Neutrophil (primary cell): ENCODE results near the gene C1orf167.

Experiments used
- H3K27ac ChIP-seq: fragments of 200-600 bp; sonication (generic); 2 replicates; pipeline ENCODE4 v1.5.1; 2016; ENCODE audit warnings: mild to moderate bottlenecking, moderate library complexity
- H3K27me3 ChIP-seq: fragments of 200-600 bp; sonication (generic); 2 replicates; pipeline ENCODE4 v1.6.0; 2016; ENCODE audit warnings: mild to moderate bottlenecking
- H3K36me3 ChIP-seq: fragments of 200-600 bp; sonication (generic); 2 replicates; pipeline ENCODE4 v1.5.1; 2017
- H3K4me1 ChIP-seq, 2 experiments: fragments of 200-600 bp in 1 of 2; sonication (generic) in 1 of 2; 1 replicate in 1 of 2; 2 replicates in 1 of 2; pipeline versions ENCODE4 v1.5.1 to v1.6.1; 2013 to 2016; ENCODE audit warnings: low read depth in 1 of 2, low read length in 1 of 2, mild to moderate bottlenecking in 1 of 2, moderate library complexity in 1 of 2; ENCODE audit not compliant: control insufficient read depth in 1 of 2, insufficient read depth in 1 of 2
- H3K4me3 ChIP-seq, 2 experiments: fragments of 200-600 bp in 1 of 2; sonication (generic) in 1 of 2; 1 replicate in 1 of 2; 2 replicates in 1 of 2; pipeline ENCODE4 v1.5.1; 2013 to 2016; ENCODE audit warnings: low read depth in 1 of 2, low read length in 1 of 2, mild to moderate bottlenecking in 1 of 2, moderate library complexity in 1 of 2
- H3K9me3 ChIP-seq: fragments of 200-600 bp; sonication (generic); 2 replicates; pipeline ENCODE4 v1.5.1; 2016
- TF ChIP-seq, protein P1 (sequence below): fragments of 200-600 bp; sonication (generic); IDR thresholded peaks from 2 replicates; pipeline ENCODE4 v1.5.1; 2016; ENCODE audit warnings: antibody characterized with exemption

The C1orf167 gene

DNA sequence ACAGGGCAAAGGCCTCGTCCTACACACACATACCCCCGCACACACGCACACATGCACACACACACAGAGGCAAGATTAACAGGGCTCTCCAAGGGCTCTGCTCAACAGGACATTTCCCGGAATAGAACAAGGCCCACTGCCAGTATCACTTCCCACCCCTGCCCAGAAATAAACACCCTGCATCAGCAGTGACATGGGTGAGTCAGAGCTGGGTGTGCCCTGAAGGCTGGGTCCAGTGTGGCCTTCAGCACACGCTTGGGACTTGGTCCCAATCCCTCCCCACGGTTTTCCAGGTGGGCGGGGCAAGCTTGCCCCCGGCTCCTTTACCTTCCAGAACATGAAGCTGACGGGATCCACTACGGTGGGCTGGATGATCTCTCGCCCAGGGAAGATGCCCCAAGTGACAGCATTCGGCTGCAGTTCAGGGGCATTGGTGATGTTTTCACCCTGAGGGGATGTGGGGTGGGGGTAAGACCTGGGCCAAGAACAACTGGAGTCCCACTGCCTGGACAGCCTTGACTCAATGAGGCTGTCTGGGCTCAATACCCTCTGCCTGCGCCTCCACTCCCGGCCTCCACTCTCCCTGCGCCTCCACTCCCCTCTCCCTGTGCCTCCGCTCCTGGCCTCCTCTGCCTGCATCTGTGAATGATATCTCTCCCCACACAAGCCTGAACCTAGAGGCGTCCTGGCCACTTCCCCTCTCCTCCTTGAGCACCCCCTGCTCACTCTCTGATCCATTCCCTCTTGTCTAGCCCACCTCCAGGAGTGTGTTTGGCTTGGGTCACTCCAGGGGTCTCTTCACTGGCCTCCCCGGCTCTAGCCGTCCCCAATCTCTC, 29.1 kb downstream of the C1orf167 start:
- H3K9me3 ChIP-seq: no peaks in the 10 kb centered on the region
- no peaks in the 10 kb centered on the region for H3K27me3 ChIP-seq
- no peak overlapping the region for H3K4me3 ChIP-seq
- no peaks in the 10 kb centered on the region for H3K4me1 ChIP-seq
- H3K27ac ChIP-seq: no peak overlapping the region
- TF ChIP-seq, protein P1, sequence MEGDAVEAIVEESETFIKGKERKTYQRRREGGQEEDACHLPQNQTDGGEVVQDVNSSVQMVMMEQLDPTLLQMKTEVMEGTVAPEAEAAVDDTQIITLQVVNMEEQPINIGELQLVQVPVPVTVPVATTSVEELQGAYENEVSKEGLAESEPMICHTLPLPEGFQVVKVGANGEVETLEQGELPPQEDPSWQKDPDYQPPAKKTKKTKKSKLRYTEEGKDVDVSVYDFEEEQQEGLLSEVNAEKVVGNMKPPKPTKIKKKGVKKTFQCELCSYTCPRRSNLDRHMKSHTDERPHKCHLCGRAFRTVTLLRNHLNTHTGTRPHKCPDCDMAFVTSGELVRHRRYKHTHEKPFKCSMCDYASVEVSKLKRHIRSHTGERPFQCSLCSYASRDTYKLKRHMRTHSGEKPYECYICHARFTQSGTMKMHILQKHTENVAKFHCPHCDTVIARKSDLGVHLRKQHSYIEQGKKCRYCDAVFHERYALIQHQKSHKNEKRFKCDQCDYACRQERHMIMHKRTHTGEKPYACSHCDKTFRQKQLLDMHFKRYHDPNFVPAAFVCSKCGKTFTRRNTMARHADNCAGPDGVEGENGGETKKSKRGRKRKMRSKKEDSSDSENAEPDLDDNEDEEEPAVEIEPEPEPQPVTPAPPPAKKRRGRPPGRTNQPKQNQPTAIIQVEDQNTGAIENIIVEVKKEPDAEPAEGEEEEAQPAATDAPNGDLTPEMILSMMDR: no peak
- H3K36me3 ChIP-seq: peaks cover 71% of the 10 kb centered on the region

DNA sequence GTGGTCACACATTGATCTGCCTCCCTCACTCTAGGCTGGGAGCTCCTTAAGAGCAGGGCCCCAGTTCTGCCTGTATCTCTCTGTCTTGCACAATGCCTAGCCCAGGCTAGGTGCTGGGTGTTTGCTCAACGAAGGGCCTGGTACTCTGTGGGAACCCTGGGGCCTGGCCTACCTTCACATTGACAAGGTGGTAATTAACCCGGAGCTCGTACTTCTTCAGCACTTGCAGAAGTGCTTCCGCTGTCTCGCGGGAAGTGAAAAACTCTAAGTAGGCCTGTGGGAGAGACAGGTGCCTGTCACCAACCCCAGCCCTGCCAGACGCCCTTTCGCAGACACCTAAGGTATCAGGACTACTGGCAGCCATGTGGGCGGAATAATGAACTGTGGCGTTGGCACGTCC, 30.1 kb downstream of the C1orf167 start:
- Histone ChIP-seq H3K4me1 (no peaks in the 10 kb centered on the region), H3K27ac (no peak overlapping the region), H3K27me3 (no peaks in the 10 kb centered on the region), H3K36me3 (peaks cover 77% of the 10 kb centered on the region), H3K4me3 (no peak overlapping the region), H3K9me3 (no peaks in the 10 kb centered on the region)
- TF ChIP-seq, protein P1: no peak

DNA sequence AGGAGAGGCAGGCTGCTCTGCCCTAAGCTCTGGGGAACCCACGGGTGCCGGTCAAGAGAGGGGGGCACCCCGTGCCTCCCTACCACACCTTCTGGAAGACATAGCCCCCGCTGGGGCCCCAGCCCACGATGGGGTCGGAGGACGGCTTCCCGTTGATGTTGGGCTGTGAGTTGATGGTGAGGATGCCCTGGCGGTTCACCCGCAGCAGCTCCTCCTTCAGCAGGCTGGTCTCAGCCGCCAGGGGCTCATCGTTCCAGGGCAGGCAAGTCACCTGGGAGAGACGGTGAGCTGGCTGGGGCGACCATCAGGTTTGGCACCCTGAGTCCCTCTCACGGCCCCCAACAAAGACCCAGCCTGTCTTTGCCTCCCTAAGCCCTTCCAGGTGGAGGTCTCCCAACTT, 31.8 kb downstream of the C1orf167 start:
- Histone ChIP-seq H3K4me1 (no peaks in the 10 kb centered on the region), H3K27me3 (no peaks in the 10 kb centered on the region), H3K4me3 (no peak overlapping the region), H3K9me3 (no peaks in the 10 kb centered on the region), H3K36me3 (peaks cover 87% of the 10 kb centered on the region), H3K27ac (no peak overlapping the region)
- TF ChIP-seq, protein P1: no peak

DNA sequence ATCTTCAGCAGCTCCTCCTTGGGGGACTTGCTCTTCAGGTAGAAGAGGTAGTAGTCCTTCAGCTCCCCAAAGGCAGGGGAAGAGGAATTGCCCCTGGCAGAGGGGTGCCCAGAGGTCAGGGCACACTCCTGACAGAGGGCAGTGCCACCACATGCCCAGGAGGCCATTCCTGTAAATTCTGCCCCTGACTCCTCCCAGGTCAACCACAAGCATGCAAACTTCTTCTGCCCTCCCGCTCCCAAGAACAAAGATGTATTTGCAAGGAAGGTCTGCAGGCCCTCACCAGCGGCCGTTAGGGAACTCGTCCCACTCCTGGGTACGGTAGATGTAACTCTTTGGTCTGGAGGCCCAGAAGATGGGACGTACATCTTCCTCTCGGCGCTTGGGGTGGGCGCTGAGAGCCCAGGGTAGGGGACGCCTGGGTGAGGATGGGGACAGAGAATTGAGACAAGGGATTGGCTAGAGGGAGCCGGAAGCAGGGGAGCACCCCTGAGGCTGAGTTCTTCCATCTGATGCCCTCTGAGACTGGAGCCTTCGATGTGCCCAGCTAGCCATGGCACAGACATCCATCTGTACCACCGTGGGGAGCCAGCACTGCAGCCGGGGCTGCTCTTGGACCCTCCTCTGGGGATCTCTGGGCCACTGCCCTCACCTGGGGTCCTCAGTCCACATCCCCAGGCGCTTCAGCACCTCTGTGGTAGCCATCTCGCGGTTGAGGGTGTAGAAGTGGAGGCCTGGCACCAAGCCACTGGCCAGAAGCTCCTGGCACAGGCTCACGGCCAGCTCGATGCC, 32.6 kb downstream of the C1orf167 start:
- Histone ChIP-seq H3K4me1 (no peaks in the 10 kb centered on the region), H3K27ac (no peak overlapping the region), H3K4me3 (no peak overlapping the region), H3K36me3 (peaks cover 85% of the 10 kb centered on the region), H3K9me3 (no peaks in the 10 kb centered on the region), H3K27me3 (no peaks in the 10 kb centered on the region)
- TF ChIP-seq, protein P1: no peak

DNA sequence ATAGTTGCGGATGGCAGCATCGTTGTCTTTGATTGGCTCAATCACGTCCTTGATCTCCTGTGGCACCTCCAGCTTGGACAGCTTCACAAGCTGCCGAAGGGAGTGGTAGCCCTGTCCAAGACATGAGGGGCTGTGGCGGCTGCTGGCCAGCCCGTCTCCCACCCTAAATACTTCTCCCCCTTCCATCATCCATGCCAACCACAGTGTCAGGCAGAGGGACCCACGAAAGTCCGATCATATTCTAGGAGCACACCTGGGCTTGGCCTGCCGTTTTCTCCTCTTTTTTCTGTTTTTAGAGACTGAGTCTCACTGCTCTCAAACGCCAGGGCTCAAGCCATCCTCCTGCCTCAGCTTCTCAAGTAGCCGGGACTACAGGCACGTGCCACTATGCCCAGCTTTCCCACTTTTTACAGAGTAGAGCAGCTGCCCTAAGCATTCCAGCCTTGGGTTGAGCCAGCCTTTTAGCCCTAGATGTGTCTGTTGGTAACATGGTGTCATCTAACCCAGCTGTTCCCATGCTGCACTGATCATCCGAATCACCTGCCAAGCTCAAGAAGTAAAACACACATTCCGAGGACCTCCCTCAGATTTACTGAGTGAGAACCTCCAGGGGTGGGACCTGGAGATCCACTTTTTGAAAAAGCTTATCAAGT, 33.4 kb downstream of the C1orf167 start:
- Histone ChIP-seq H3K4me3 (no peak overlapping the region), H3K36me3 (peaks cover 85% of the 10 kb centered on the region), H3K4me1 (no peaks in the 10 kb centered on the region), H3K27ac (no peak overlapping the region), H3K9me3 (no peaks in the 10 kb centered on the region), H3K27me3 (no peaks in the 10 kb centered on the region)
- TF ChIP-seq, protein P1: no peak
